Thyroid gland (tissue), 4 donors: ENCODE measurements around the gene CCDC121. TPM values are rescaled to one million over a fixed set of nuclear protein-coding genes. Genes with fewer than 3 reads are reported as not detected.
"Not testable (repeated sequence)": the region's sequence is repeated elsewhere in the genome, so short reads cannot be mapped to it uniquely, and the experiment has no call there.

Experiments used
- DNase-seq, 2 donors: peaks; one replicate each; pipeline ENCODE4 v3.0.0-alpha.2; 2019
- H3K27ac ChIP-seq, 3 donors: fragments of 200-600 bp; sonication (generic); 1 replicate in 2 of 3; 2 replicates in 1 of 3; pipeline ENCODE4 v1.5.1; 2016 to 2019; ENCODE audit warnings: mild to moderate bottlenecking in 1 of 3, moderate library complexity in 1 of 3
- H3K27me3 ChIP-seq: fragments of 200-600 bp; sonication (generic); one replicate; pipeline ENCODE4 v1.5.1; 2019
- H3K36me3 ChIP-seq, 2 donors: fragments of 200-600 bp; sonication (generic); one replicate each; pipeline ENCODE4 v1.5.1; 2016 to 2019
- H3K4me1 ChIP-seq, 2 donors: fragments of 200-600 bp; sonication (generic); one replicate each; pipeline ENCODE4 v1.5.1; 2017 to 2019
- H3K4me3 ChIP-seq, 3 donors: fragments of 200-600 bp; sonication (generic); replicated peaks in 1 of 3; 1 replicate in 2 of 3; 2 replicates in 1 of 3; pipeline ENCODE4 v1.5.1; 2016; ENCODE audit warnings: mild to moderate bottlenecking in 1 of 3
- H3K9me3 ChIP-seq: fragments of 200-600 bp; sonication (generic); one replicate; pipeline ENCODE4 v1.5.1; 2017
- POLR2A ChIP-seq, 2 donors: fragments of 450-650 bp; IDR thresholded peaks; one replicate each; pipeline ENCODE4 v1.6.1; 2017; ENCODE audit warnings: antibody characterized with exemption in 2 of 2, mild to moderate bottlenecking in 2 of 2, moderate library complexity in 1 of 2
- WGBS, 2 donors: methylation state at CpG; one replicate each; pipeline ENCODE4 v1.1.5; 2017; 5-methylcytosine and 5-hydroxymethylcytosine counted together
- intact Hi-C: fragments of 100-400 bp; cut with DNase I; formaldehyde crosslinking; loops from one replicate; pipeline ENCODE4 v1.15.1; 2023
- total RNA-seq, 4 donors: library from RNA; depleted of rRNA; stranded (reverse); fragments of >200 nt; gene quantifications; one replicate each; pipeline ENCODE4 v1.2.3, GENCODE V29; 2016
- TF ChIP-seq, protein P1 (sequence below), 6 experiments: fragments of 200-600 bp in 3 of 6; fragments of 450-650 bp in 3 of 6; sonication (generic) in 3 of 6; IDR thresholded peaks; one replicate each; pipeline ENCODE4 v1.5.1; 2016 to 2019; ENCODE audit warnings: antibody characterized with exemption in 6 of 6, mild to moderate bottlenecking in 2 of 6, inconsistent platforms in 1 of 6, moderate library complexity in 1 of 6

Gene CCDC121
- total RNA-seq, 4 donors from 2014 or later, result 7.2 to 9.9 (median 8.0) TPM

DNA sequence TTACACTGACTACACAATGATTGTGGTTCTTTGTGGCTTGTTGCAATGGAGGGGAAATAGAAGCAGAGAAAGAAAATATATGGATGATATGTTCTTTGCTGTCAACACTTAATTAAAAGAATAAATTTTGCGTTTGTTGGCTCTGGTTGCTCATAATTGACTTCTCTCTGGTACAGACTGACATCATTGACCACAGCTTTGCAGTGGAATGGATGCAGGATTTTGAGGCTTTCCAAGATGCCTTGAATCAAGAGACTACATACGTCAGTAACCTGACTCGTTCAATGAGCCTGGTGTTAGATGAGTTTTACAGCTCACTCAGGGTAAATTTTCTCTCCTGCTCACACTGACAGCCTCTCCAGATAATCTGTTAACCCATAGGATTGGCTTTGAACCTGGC, 9.9 kb upstream of the CCDC121 start:
- H3K9me3 ChIP-seq, result no peaks in the 10 kb centered on the region
- H3K4me1 ChIP-seq, result peaks cover 0 to under 1% of the 10 kb centered on the region in 2 donors
- peaks cover 64 to 66% of the 10 kb centered on the region in 2 donors for H3K36me3 ChIP-seq
- no peak overlapping the region for H3K27ac ChIP-seq
- H3K4me3 ChIP-seq, result no peak overlapping the region
- H3K27me3 ChIP-seq, result no peaks in the 10 kb centered on the region
- WGBS, 2 donors, result 60 to 62% methylated on average over 3 of the region's 3 CpGs
- intact Hi-C loops, result no loop called here
- no peak for TF ChIP-seq POLR2A (IDR thresholded peaks at IDR 0.05)
- TF ChIP-seq, protein P1, sequence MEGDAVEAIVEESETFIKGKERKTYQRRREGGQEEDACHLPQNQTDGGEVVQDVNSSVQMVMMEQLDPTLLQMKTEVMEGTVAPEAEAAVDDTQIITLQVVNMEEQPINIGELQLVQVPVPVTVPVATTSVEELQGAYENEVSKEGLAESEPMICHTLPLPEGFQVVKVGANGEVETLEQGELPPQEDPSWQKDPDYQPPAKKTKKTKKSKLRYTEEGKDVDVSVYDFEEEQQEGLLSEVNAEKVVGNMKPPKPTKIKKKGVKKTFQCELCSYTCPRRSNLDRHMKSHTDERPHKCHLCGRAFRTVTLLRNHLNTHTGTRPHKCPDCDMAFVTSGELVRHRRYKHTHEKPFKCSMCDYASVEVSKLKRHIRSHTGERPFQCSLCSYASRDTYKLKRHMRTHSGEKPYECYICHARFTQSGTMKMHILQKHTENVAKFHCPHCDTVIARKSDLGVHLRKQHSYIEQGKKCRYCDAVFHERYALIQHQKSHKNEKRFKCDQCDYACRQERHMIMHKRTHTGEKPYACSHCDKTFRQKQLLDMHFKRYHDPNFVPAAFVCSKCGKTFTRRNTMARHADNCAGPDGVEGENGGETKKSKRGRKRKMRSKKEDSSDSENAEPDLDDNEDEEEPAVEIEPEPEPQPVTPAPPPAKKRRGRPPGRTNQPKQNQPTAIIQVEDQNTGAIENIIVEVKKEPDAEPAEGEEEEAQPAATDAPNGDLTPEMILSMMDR (IDR thresholded peaks at IDR 0.05), result no peak
- no peak for DNase-seq

DNA sequence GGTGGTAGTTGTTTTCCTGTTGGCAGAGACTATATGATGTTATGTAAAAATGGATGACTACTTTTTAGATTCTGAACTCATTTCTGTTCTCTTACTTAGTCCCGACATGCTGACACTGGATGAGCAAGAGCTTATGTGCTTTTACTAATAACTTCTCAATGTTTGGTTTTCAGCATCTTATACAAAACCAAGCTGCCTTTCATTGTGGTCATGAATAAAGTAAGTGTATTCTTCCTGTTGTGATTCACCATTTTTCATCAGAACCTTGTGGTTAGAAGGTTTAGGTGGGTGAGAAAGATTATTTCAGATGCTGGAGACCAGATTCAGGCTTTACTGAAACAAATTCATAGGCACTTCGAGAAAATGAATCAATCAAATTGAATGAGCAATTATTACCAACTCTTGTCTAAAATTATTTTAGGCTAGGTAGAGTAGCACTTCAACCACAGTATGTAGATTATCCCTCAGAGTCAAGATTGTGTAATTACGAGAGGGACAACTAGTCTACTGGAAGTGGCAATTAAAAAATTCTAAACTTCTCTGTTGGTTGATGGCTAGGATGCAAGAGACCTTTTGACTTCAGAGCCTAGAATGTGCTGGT, 9.3 kb upstream of the CCDC121 start:
- intact Hi-C loops, result no loop called here
- TF ChIP-seq, protein P1 (IDR thresholded peaks at IDR 0.05), result no peak
- TF ChIP-seq POLR2A (IDR thresholded peaks at IDR 0.05), result no peak

DNA sequence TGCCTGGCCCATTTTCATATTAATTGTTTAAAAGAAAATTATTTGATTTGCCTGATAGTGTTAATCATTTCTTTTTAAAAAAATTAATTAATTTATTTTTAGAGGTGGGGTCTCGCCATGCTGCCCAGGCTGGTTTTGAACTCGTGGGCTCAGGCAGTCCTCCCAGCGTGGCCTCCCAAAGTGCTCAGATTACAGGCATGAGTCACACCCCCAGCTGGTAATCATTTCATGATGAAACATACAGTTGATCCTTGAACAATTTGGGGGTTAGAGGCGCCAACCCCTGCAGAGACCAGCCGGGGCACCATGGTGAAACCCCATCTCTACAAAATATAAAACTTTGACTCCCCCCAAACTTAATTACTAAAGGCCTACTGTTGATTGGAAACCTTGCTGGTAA, 8.0 kb upstream of the CCDC121 start:
- no peaks in the 10 kb centered on the region for H3K9me3 ChIP-seq
- WGBS, 2 donors, result 96 to 98% methylated on average over 5 of the region's 5 CpGs
- intact Hi-C loops, result no loop called here
- H3K27me3 ChIP-seq, result no peaks in the 10 kb centered on the region
- no peaks in the 10 kb centered on the region for H3K4me1 ChIP-seq
- TF ChIP-seq, protein P1 (IDR thresholded peaks at IDR 0.05), result no peak
- TF ChIP-seq POLR2A (IDR thresholded peaks at IDR 0.05), result no peak
- no peak for DNase-seq
- H3K27ac ChIP-seq, result no peak overlapping the region
- no peak overlapping the region for H3K4me3 ChIP-seq
- peaks cover 56 to 63% of the 10 kb centered on the region in 2 donors for H3K36me3 ChIP-seq

More for the DNA sequence above, 9.3 kb upstream of the CCDC121 start:
- no peak for DNase-seq
- 86 to 90% methylated on average over 3 of the region's 3 CpGs for WGBS, 2 donors
- Histone ChIP-seq H3K36me3 (peaks cover 64 to 67% of the 10 kb centered on the region in 2 donors), H3K4me1 (no peaks in the 10 kb centered on the region), H3K27me3 (no peaks in the 10 kb centered on the region), H3K27ac (no peak overlapping the region), H3K9me3 (no peaks in the 10 kb centered on the region), H3K4me3 (no peak overlapping the region)

DNA sequence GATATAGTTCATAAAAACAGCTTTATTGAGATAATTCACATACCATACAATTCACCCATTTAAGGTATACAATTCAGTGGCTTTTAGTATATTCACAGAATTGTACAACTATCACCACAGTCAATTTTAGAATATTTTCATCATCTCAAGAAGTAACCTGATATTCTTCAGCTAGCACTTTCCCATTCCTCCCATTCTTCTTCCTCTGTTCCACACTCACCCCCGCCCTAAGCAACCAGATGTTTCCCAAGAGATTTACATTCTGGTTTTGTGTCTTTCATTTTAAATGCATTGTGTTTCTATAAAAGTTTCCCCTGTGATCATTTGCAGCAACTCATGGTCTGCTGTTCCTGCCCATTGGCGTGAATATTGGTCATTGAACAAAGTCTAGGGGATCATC, 5.5 kb upstream of the CCDC121 start:
- TF ChIP-seq POLR2A (IDR thresholded peaks at IDR 0.05), result no peak
- TF ChIP-seq, protein P1 (IDR thresholded peaks at IDR 0.05), result no peak
- H3K4me1 ChIP-seq, result peaks cover 6 to 8% of the 10 kb centered on the region in 2 donors
- H3K36me3 ChIP-seq, result peaks cover 41 to 46% of the 10 kb centered on the region in 2 donors
- DNase-seq, result no peak
- no peak overlapping the region for H3K27ac ChIP-seq
- H3K27me3 ChIP-seq, result no peaks in the 10 kb centered on the region
- intact Hi-C loops, result no loop called here
- H3K9me3 ChIP-seq, result no peaks in the 10 kb centered on the region
- 96 to 97% methylated on average over 2 of the region's 2 CpGs for WGBS, 2 donors
- H3K4me3 ChIP-seq, result no peak overlapping the region

DNA sequence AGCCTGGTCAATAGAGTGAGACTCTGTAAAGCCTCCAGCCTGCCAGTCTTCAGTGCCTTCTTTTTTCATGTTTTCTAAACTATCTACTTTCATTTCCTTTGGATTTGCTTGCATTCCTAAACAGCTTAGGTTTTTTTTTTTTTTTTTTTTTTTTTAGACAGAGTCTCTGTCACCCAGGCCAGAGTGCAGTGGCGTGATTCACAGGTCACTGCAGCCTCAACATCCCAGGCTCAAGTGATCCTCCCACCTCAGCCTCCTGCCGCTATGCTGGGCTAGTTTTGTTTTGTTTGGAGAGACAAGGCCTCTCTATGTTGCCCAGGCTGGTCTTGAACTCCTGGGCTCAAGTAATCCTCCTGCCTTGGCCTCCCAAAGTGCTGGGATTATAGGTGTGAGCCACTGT, 1.4 kb upstream of the CCDC121 start:
- H3K4me3 ChIP-seq, H3K9me3 ChIP-seq, H3K27ac ChIP-seq, intact Hi-C loops, DNase-seq, H3K27me3 ChIP-seq: not testable (repeated sequence)
- peaks cover 19 to 26% of the 10 kb centered on the region in 2 donors for H3K4me1 ChIP-seq
- H3K36me3 ChIP-seq, result peaks cover 18 to 20% of the 10 kb centered on the region in 2 donors
- 89 to 95% methylated on average over 2 of the region's 2 CpGs for WGBS, 2 donors
